Caco-2 (cell line): ENCODE results near the gene SEMA3C. TPM values are rescaled to one million over a fixed set of nuclear protein-coding genes. Genes with fewer than 3 reads are reported as not detected.

Experiments used
- BruUV-seq: library from RNA; stranded (reverse); fragments of 400-500 nt; replicated peaks from 2 replicates; lab custom pipeline; 2021; lab: Mats Ljungman, UMichigan
- CTCF ChIA-PET: fragments of 300-600 bp; sonication (Branson Sonifier 250); formaldehyde crosslinking; loops from one replicate; lab custom pipeline; 2022; ENCODE audit warnings: antibody characterized with exemption; lab: Charles Lee
- POLR2A ChIA-PET: fragments of 300-600 bp; sonication (Branson Sonifier 250); formaldehyde crosslinking; loops from one replicate; lab custom pipeline; 2022; ENCODE audit warnings: antibody characterized with exemption; lab: Charles Lee
- DNase-seq, 2 experiments: peaks; one replicate each; pipeline versions ENCODE4 v3.0.0 to v3.0.0-alpha.2; 2020 to 2022
- H3K27me3 ChIP-seq: replicated peaks from 2 replicates; pipeline ENCODE4 v1.6.0; 2011; ENCODE audit warnings: low read length; ENCODE audit not compliant: control insufficient read depth, insufficient read depth
- H3K36me3 ChIP-seq: 2 replicates; pipeline ENCODE4 v1.5.1; 2011; ENCODE audit warnings: low read length; ENCODE audit not compliant: control insufficient read depth, insufficient read depth
- H3K4me1 ChIP-seq: fragments of 250-450 bp; sonication (Bioruptor Pico); 2 replicates; pipeline ENCODE4 v1.5.1; 2020; ENCODE audit warnings: mild to moderate bottlenecking
- H3K4me3 ChIP-seq: 2 replicates; pipeline ENCODE4 v1.5.1; 2011; ENCODE audit warnings: low read depth, mild to moderate bottlenecking, control low read depth, low read length
- H3K9me3 ChIP-seq: fragments of 250-450 bp; sonication (Bioruptor Pico); 2 replicates; pipeline ENCODE4 v1.5.1; 2020; ENCODE audit warnings: mild to moderate bottlenecking, moderate library complexity
- H3K27ac Mint-ChIP-seq: one replicate; pipeline ENCODE4 v1.8.0; 2022; ENCODE audit warnings: mixed read lengths; ENCODE audit not compliant: unreplicated experiment
- H3K27me3 Mint-ChIP-seq: one replicate; pipeline ENCODE4 v1.8.0; 2022; ENCODE audit warnings: mixed read lengths; ENCODE audit not compliant: insufficient read depth, unreplicated experiment
- H3K36me3 Mint-ChIP-seq: one replicate; pipeline ENCODE4 v1.8.0; 2022; ENCODE audit warnings: mild to moderate bottlenecking, mixed read lengths; ENCODE audit not compliant: insufficient read depth, unreplicated experiment
- H3K4me1 Mint-ChIP-seq: one replicate; pipeline ENCODE4 v1.8.0; 2022; ENCODE audit warnings: low read depth, mixed read lengths; ENCODE audit not compliant: unreplicated experiment
- H3K4me3 Mint-ChIP-seq: one replicate; pipeline ENCODE4 v1.8.0; 2022; ENCODE audit warnings: mild to moderate bottlenecking, moderate library complexity, mixed read lengths; ENCODE audit not compliant: unreplicated experiment
- H3K9me3 Mint-ChIP-seq: one replicate; pipeline ENCODE4 v1.8.0; 2022; ENCODE audit warnings: mixed read lengths; ENCODE audit not compliant: unreplicated experiment
- CTCF ChIP-seq, 2 experiments: fragments of 200-600 bp in 1 of 2; IDR thresholded peaks; 1 replicate in 1 of 2; 2 replicates in 1 of 2; pipeline versions ENCODE4 v1.5.1 to v1.8.0; 2011 to 2022; ENCODE audit warnings: antibody characterized with exemption in 1 of 2, control low read depth in 1 of 2, inconsistent platforms in 1 of 2, low read depth in 1 of 2, low read length in 1 of 2, mild to moderate bottlenecking in 1 of 2, moderate library complexity in 1 of 2; ENCODE audit not compliant: insufficient read depth in 1 of 2, severe bottlenecking in 1 of 2, unreplicated experiment in 1 of 2
- intact Hi-C: fragments of 100-400 bp; cut with micrococcal nuclease; formaldehyde crosslinking; loops from one replicate; pipeline ENCODE4 v1.10.0; 2022; ENCODE audit not compliant: unreplicated experiment
- total RNA-seq: library from RNA; stranded (reverse); gene quantifications from 2 replicates; pipeline ENCODE4 v1.2.3, GENCODE V29; 2022

The SEMA3C gene
- total RNA-seq, 1 experiment from 2014 or later, result 25.8 TPM

- peaks cover 7% of the 10 kb centered on the region for H3K4me1 Mint-ChIP-seq
- H3K36me3 Mint-ChIP-seq, result no peaks in the 10 kb centered on the region
- BruUV-seq, result no TSS peak
- no peaks in the 10 kb centered on the region for H3K36me3 ChIP-seq
- no peaks in the 10 kb centered on the region for H3K9me3 ChIP-seq
- no peak overlapping the region for H3K4me3 ChIP-seq
- intact Hi-C loops, result no loop called here
- no peak for DNase-seq
- no peak for TF ChIP-seq CTCF (IDR thresholded peaks at IDR 0.05; ENCODE audit: insufficient read depth in 1 of 2, low read depth in 1 of 2, low read length in 1 of 2, severe bottlenecking in 1 of 2, unreplicated experiment in 1 of 2)
- H3K9me3 Mint-ChIP-seq, result no peaks in the 10 kb centered on the region
- no peak overlapping the region for H3K27ac Mint-ChIP-seq
- POLR2A ChIA-PET, result no interaction called here
- no peak overlapping the region for H3K4me3 Mint-ChIP-seq
- H3K27me3 Mint-ChIP-seq, result no peaks in the 10 kb centered on the region
- CTCF ChIA-PET, result no interaction called here
- no peaks in the 10 kb centered on the region for H3K27me3 ChIP-seq
- peaks cover 8% of the 10 kb centered on the region; the same call in 1 of the 2 replicates for H3K4me1 ChIP-seq
These were observed 86.8 kb downstream of the SEMA3C start for GRCh38 chr7:80832006-80832405.

- Histone ChIP-seq H3K4me1 (0 out of 2 replicates have a peak, but pooled peaks cover 3% of the 10 kb centered on the region), H3K36me3 (no peaks in the 10 kb centered on the region), H3K9me3 (no peaks in the 10 kb centered on the region), H3K27me3 (no peaks in the 10 kb centered on the region), H3K4me3 (no peak overlapping the region)
- Mint-ChIP-seq H3K36me3 (peaks cover 8% of the 10 kb centered on the region), H3K9me3 (no peaks in the 10 kb centered on the region), H3K27ac (no peak overlapping the region), H3K27me3 (no peaks in the 10 kb centered on the region), H3K4me3 (no peak overlapping the region), H3K4me1 (peaks cover 7% of the 10 kb centered on the region)
- no peak for DNase-seq
- BruUV-seq, result no TSS peak
- ChIA-PET POLR2A (no interaction called here), CTCF (no interaction called here)
- intact Hi-C loops, result no loop called here
- no peak for TF ChIP-seq CTCF (IDR thresholded peaks at IDR 0.05; ENCODE audit: insufficient read depth in 1 of 2, low read depth in 1 of 2, low read length in 1 of 2, severe bottlenecking in 1 of 2, unreplicated experiment in 1 of 2)
These were observed 88.1 kb downstream of the SEMA3C start for GRCh38 chr7:80830584-80831285.

- no peaks in the 10 kb centered on the region for H3K9me3 Mint-ChIP-seq
- no peak overlapping the region for H3K27ac Mint-ChIP-seq
- no peak for DNase-seq
- H3K27me3 ChIP-seq, result no peaks in the 10 kb centered on the region
- no peak overlapping the region for H3K4me3 ChIP-seq
- POLR2A ChIA-PET, result no interaction called here
- CTCF ChIA-PET, result no interaction called here
- peaks cover 7% of the 10 kb centered on the region for H3K4me1 Mint-ChIP-seq
- no peak for TF ChIP-seq CTCF (IDR thresholded peaks at IDR 0.05; ENCODE audit: insufficient read depth in 1 of 2, low read depth in 1 of 2, low read length in 1 of 2, severe bottlenecking in 1 of 2, unreplicated experiment in 1 of 2)
- H3K36me3 Mint-ChIP-seq, result peaks cover 8% of the 10 kb centered on the region
- H3K9me3 ChIP-seq, result no peaks in the 10 kb centered on the region
- no peaks in the 10 kb centered on the region for H3K27me3 Mint-ChIP-seq
- no peak overlapping the region for H3K4me3 Mint-ChIP-seq
- intact Hi-C loops, result no loop called here
- H3K36me3 ChIP-seq, result no peaks in the 10 kb centered on the region
- no TSS peak for BruUV-seq
- 0 out of 2 replicates have a peak, but pooled peaks cover 3% of the 10 kb centered on the region for H3K4me1 ChIP-seq
These were observed 88.8 kb downstream of the SEMA3C start for GRCh38 chr7:80830010-80830409.
